T-helper 9 cell (primary cell): ENCODE data around the gene TAF15.
A peak's percentile ranks its signal among the peaks of the same experiment; 100 is the strongest.

ENCODE experiments used
- DNase-seq: peaks from one replicate; pipeline ENCODE4 v3.0.0-alpha.2; 2020

TAF15 gene

DNA sequence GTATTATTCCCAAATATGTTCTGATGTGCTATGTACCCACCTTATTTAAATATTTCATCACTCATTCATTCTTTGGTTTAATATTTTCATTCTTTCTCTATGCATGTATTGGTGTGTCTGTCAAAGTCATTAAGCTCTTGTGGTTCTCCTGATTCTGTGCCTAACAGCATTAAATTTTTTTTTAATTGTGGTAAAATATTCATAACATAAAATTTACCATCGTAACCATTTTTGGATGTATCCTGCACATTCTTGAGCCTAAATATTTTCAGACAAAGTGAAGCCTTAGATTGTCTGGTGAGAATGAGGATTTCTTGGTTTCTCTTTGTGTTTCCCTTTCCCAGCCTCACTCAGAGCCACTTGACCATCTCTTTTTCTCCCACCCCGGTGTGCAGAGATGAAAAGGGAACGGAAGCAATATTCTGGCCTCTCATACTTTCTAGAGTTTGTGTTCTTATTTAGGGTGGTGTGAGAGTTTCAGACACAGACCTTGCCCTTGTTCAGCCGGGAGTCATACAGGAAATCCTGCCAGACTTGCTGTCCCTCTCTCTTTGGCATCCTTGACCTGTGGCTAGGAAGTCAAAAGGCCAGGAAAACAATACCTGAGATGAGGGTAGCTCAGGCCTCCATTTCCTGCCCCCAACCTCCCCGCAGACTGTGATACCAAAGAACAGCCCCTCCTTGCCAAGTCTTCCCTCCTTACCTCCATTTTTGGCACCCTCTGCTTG, 66.0 kb downstream of the TAF15 start:
- no peak for DNase-seq

GRCh38 chr17:35875800-35876139, 66.5 kb downstream of the TAF15 start:
- DNase-seq, result no peak

DNA sequence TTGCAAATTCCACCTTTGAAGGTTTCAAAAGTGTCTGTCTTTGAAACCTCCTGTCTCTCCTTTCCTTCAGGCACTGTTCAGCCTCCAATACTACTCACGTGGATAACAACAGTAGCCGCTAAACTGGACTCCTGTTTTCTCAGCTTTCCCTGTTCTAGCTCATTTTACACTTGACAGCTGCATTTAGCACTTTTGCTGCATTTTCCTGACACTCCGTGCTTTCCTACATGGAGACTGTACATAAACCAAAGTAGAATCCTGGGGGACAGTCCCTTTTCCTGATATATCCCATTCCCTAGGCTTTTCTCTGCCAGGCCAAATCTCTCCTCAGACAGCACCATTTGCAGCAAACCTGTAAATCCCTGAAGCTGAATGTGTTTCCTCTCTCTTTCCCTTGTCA, 67.2 kb downstream of the TAF15 start:
- DNase-seq, result no peak

DNA sequence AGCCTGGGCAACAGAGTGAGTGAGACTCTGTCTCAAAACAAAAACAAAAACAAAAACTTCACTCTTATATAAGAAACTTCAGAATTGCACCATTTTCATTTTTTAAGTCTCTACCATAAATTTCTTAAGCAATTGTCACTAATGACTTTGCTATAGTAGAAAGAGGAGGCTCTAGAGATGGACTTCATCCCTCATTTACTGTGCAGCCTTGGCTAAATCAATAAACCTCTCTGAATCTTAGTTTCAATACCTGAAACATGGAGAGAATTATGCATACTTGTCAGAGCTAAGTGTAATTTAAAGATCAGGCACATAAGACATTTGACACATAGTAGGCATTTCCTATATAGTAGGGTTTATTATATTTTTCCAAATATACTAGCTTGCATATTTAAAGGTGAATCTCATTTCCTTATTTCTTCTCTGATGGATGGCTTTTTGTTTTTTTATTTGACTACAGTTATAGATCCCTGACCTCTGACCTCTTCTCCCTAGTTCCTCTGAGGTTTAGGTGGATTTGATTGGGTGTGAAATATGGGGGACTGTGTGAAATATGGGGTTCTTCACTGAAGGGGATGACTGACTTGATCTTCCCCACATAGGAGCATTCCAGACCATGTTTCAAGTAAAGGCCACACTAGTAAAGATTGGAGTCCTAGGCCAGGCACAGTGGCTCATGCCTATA, 68.2 kb downstream of the TAF15 start:
- DNase-seq, result no peak

DNA sequence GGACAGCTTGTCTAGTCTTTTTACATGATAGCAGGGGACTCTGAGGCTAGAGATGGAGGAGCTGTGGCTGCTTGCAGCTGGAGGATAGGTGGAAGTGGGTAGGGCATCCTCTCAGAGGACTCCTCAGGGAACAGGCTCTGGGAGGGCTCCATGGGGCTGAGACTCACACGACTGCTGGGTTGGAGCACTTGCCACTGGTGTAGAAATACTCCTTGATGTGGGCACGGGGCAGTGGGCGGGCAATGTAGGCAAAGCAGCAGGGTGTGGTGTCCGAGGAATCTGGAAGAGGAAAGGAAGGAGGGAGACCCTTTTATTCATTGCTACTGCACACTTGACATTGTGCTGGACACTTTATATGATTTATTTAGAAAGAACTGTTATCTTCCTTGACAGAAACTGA, 69.1 kb downstream of the TAF15 start:
- no peak for DNase-seq

- DNase-seq, result peak; percentile 39
Measured at GRCh38 chr17:35879773-35880654, 70.7 kb downstream of the TAF15 start, which contains the start of gene CCL5. TSS of gene CCL5 (minus strand) at chr17:35880360.

DNA sequence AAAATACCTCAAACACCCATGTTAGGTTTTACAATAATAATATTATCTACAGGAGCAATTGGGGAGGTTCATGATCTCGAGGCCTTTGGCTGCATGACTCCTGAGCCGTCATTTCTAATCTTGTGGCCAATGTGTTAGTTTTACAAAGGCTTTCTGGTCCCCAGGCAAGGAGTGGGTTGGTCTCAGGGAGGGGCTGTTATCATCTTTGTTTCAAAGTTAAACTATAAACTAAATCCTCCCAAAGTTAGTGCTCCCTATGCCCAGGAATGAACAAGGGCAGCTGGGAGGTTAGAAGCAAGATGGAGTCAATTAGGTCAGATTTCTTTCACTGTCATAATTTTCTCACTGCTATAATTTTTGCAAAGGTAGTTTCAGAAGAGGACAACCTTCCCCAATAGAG, 80.0 kb downstream of the TAF15 start:
- no peak for DNase-seq

DNA sequence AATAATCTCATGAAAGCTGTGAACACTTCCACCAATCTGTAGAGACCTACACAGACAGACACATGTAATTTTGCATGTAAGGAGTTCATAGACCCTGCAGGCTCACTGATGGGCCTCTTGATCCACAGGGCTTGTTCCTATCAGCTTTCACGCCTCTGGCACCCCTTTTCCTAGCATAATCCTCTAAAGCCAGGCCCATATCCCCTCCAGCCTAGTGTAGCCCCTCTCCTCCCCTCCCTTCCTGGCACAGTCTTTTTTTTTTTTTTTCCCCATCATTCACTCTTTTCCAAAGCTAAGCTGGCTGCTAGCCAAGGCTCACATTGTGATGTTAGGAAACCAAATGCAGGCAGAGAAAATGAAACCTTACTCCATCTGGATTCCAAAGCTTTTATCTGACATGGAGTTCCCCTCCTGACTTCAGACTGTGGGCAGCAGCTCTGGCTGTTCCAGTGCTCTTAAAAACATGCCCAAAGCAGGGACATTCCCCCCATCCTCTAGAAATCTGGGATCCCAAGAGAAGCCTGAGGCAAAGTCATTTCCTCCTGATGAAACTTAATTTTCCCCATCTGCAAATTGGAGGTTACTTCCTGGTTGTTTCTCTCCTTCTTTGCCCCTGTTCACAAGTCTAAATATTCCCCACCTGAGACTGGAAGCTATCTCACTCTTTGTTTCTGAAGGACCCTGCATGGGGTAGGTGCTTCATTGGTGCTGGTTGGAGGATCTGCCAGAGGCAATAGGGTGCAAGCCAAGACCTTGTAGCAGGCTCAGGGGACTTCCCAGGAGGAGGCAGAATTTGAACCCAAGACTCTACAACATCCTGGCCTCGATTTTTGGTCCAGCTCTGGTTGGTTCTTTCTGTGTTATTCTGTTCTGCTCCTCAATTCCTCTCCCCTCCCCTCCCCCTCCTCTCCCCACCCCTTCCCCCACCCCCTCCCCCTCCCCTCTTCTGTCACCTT, 80.8 kb downstream of the TAF15 start:
- DNase-seq, result no peak

DNA sequence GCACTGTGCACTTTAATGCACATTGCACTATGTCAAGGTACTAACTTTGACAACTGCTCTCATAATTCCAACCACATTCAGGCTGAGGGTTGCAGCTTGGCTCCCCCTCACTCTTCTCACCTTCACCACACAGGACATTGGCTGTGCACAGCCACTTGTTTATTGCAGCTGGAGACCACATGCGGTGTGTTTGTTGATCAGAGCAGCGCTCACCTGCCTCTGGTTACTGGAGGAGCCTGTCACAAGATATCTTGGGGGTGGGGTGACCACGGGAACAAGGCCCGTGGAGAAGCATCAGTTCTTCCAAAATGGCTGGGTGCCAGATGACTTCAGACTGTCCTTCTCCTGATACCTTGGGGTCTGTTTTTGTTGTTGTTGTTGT, 81.5 kb downstream of the TAF15 start:
- peak; percentile 45 for DNase-seq

DNA sequence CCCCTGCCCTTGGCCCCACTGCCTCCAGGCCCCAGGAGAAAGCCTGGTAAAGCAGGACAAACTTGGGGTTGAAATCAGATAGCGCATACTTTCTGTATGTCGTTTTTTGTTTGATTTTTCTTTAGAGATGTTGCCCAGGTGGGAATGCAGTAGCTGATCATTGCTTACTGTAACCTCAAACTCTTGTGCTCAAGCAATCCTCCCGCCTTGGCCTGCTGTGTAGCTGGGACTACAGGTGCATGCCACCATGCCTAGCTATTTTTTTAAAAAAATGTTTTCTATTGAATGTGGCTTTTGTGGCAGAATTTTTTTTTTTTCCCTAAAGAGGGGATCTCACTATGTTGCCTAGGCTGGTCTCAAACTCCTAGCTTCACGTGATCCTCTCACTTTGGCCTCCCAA, 82.0 kb downstream of the TAF15 start:
- no peak for DNase-seq

DNA sequence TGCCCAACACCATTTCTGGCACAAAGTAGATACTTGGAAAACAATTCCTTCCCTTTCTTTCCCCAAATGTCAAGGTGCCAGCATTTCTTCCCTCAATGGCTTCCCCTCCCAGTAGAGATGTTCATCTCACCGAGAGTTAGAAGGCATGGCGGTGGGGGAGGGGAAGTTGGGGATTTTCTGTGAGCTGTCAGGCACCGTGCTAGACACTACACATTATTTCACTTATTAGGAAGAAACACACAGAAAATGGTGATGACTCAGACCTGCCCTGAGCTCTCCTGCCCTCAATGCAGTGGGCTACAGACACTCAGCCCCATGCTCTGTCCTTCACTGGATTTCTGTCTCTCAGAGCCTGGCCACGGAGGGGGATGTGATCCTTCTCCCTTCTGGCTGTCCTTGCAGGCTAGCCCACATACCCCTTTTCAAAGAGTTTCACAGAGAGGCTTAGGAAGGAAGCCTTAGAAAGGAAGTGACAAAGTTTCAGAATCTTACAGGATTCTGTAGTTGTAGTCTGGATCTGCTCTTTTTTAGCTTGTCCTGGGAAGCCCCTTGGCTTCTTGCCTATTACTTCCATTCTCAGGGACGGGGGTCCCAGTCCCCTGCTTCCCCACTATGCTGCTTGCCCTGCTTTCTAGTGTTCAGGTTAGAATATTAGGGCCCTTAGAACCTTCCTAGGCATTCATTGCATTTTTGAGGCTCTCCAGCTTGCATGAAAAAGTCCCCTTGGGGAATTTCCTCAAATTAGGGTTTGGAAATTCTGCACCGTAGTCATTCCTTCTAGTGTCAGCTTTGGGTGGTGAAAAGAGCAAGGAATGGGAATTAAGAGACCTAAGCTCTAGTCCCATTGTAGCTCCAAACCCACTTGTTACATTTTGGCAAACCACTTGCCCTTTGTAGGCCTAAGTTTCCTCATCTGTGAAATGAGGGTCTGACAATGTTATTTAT, 83.1 kb downstream of the TAF15 start:
- DNase-seq, result peak; percentile 36

- no peak for DNase-seq
Measured at GRCh38 chr17:35893751-35894150, 84.5 kb downstream of the TAF15 start.

GRCh38 chr17:35894206-35894605, 84.9 kb downstream of the TAF15 start:
- DNase-seq, result no peak

GRCh38 chr17:35895636-35896587, 86.6 kb downstream of the TAF15 start:
- DNase-seq, result no peak
